K562 (cell line): ENCODE results near the gene FGR. TPM values are rescaled to one million over a fixed set of nuclear protein-coding genes. Genes with fewer than 3 reads are reported as not detected.
A peak's percentile ranks its signal among the peaks of the same experiment; 100 is the strongest.

Experiments used
- ATAC-seq: fragments of 200-7000 bp; cut with Tn5 transposase; 3 replicates; pipeline ENCODE4 v1.9.1; 2020; ENCODE audit warnings: moderate library complexity
- BruUV-seq: library from RNA; stranded (reverse); fragments of 400-500 nt; replicated peaks from 2 replicates; lab custom pipeline; 2021; lab: Mats Ljungman, UMichigan
- CTCF ChIA-PET: fragments of 300-600 bp; formaldehyde crosslinking; extraction: SDS; loops from one replicate; lab custom pipeline; 2021; ENCODE audit warnings: low intra/inter-chr PET ratio; lab: Yijun Ruan, JAX
- POLR2A ChIA-PET: fragments of 300-600, 350-650 bp; sonication (Branson Sonifier 250); formaldehyde crosslinking; extraction: SDS; loops from one replicate; lab custom pipeline; 2021; ENCODE audit warnings: antibody characterized with exemption, inconsistent platforms; lab: Yijun Ruan, JAX
- DNase-seq, 4 experiments: peaks; one replicate each; pipeline versions ENCODE4 v3.0.0 to v3.0.0-alpha.2; 2011 to 2018; ENCODE audit warnings: low spot score in 3 of 4, mixed read lengths in 3 of 4; ENCODE audit errors: extremely low read depth in 1 of 4
- FAIRE-seq: peaks from 2 replicates; lab custom pipeline; 2011; peaks lifted over from hg19 to GRCh38; lab: Jason Lieb, UNC
- H2AFZ ChIP-seq: 2 replicates; pipeline ENCODE4 v1.6.0; 2011; ENCODE audit warnings: low read depth, low read length, control low read depth, inconsistent platforms
- H3K27ac ChIP-seq: fragments of 200-600 bp; 3 replicates; pipeline ENCODE4 v1.8.0; 2011; ENCODE audit warnings: low read depth, mild to moderate bottlenecking, control low read depth, inconsistent platforms, low read length, moderate library complexity, mixed read lengths; ENCODE audit errors: extremely low read depth
- H3K27me3 ChIP-seq, 2 experiments: fragments of 300-600 bp in 1 of 2; 2 replicates in 1 of 2; 3 replicates in 1 of 2; pipeline versions ENCODE4 v1.6.0 to v1.8.0; 2011; ENCODE audit warnings: inconsistent platforms in 2 of 2, low read length in 2 of 2, mild to moderate bottlenecking in 1 of 2, mixed read lengths in 1 of 2, moderate library complexity in 1 of 2; ENCODE audit not compliant: control insufficient read depth in 2 of 2, insufficient read depth in 2 of 2
- H3K36me3 ChIP-seq: fragments of 300-600 bp; 3 replicates; pipeline ENCODE4 v1.8.0; 2011; ENCODE audit warnings: mild to moderate bottlenecking, low read length, inconsistent platforms; ENCODE audit not compliant: control insufficient read depth, insufficient read depth
- H3K4me1 ChIP-seq, 2 experiments: fragments of 200-600 bp in 1 of 2; replicated peaks in 1 of 2; 2 replicates in 1 of 2; 3 replicates in 1 of 2; pipeline versions ENCODE4 v1.5.1 to v1.8.0; 2011; ENCODE audit warnings: inconsistent platforms in 2 of 2, low read length in 2 of 2, mild to moderate bottlenecking in 1 of 2, mixed read lengths in 1 of 2, moderate library complexity in 1 of 2; ENCODE audit not compliant: control insufficient read depth in 2 of 2, insufficient read depth in 2 of 2
- H3K4me2 ChIP-seq: 2 replicates; pipeline ENCODE4 v1.6.1; 2011; ENCODE audit warnings: low read length, control low read depth, inconsistent platforms, mixed read lengths; ENCODE audit not compliant: insufficient read depth
- H3K4me3 ChIP-seq: fragments of 200-600 bp; sonication (generic), shearing (Covaris generic); 2 replicates; pipeline ENCODE4 v1.5.1; 2016; ENCODE audit warnings: control low read depth, inconsistent platforms
- H3K79me2 ChIP-seq: fragments of 200-600 bp; 3 replicates; pipeline ENCODE4 v1.8.0; 2011; ENCODE audit warnings: low read length, inconsistent platforms; ENCODE audit not compliant: control insufficient read depth, insufficient read depth
- H3K9ac ChIP-seq, 2 experiments: 2 replicates each; pipeline versions ENCODE4 v1.6.0 to v1.6.1; 2011; ENCODE audit warnings: low read depth in 2 of 2, low read length in 2 of 2, control low read depth in 1 of 2, inconsistent platforms in 1 of 2, mild to moderate bottlenecking in 1 of 2, mixed read lengths in 1 of 2; ENCODE audit not compliant: insufficient read depth in 1 of 2
- H3K9me1 ChIP-seq: one replicate; pipeline ENCODE4 v1.6.0; 2011; ENCODE audit warnings: inconsistent platforms, mild to moderate bottlenecking, low read length, moderate library complexity; ENCODE audit not compliant: control insufficient read depth, insufficient read depth
- H3K9me3 ChIP-seq: replicated peaks from 2 replicates; pipeline ENCODE4 v1.5.1; 2011; ENCODE audit warnings: low read depth, low read length, inconsistent platforms; ENCODE audit not compliant: control insufficient read depth, insufficient read depth
- H4K20me1 ChIP-seq: replicated peaks from 2 replicates; pipeline ENCODE4 v1.6.1; 2011; ENCODE audit warnings: low read length, inconsistent platforms, mixed read lengths; ENCODE audit not compliant: control insufficient read depth, insufficient read depth
- FOSL1 ChIP-seq: fragments of 200-800 bp; sonication (Bioruptor generic); conservative IDR thresholded peaks from 2 replicates; pipeline ENCODE4 v1.6.1; 2016; ENCODE audit warnings: missing genetic modification characterization, missing compliant biosample characterization
- HMG20A ChIP-seq: fragments of 450-650 bp; formaldehyde crosslinking; conservative IDR thresholded peaks from 2 replicates; pipeline ENCODE4 v1.4.0; 2020; ENCODE audit warnings: mild to moderate bottlenecking, mixed read lengths
- ZKSCAN8 ChIP-seq: fragments of 200-800 bp; sonication (Bioruptor generic); IDR thresholded peaks from 2 replicates; pipeline ENCODE4 v1.6.1; 2016; ENCODE audit warnings: missing genetic modification characterization, missing compliant biosample characterization
- ZNF121 ChIP-seq: sonication (generic); formaldehyde crosslinking; conservative IDR thresholded peaks from 2 replicates; pipeline ENCODE4 v1.8.0; 2022; ENCODE audit warnings: missing genetic modification reagents
- ZNF282 ChIP-seq: sonication (generic); formaldehyde crosslinking; IDR thresholded peaks from 2 replicates; pipeline ENCODE4 v1.8.1; 2023; ENCODE audit warnings: missing genetic modification reagents
- ZNF57 ChIP-seq: fragments of 450-650 bp; formaldehyde crosslinking; IDR thresholded peaks from 2 replicates; pipeline ENCODE4 v1.4.0; 2020; ENCODE audit warnings: mild to moderate bottlenecking, moderate library complexity
- WGBS: fragments of 100-300 bp; shearing (Covaris generic); methylation state at CpG from one replicate; pipeline ENCODE4 v1.1.6; 2016; ENCODE audit warnings: low coverage, mixed read lengths; ENCODE audit not compliant: insufficient coverage; ENCODE audit errors: missing lambda C conversion rate; 5-methylcytosine and 5-hydroxymethylcytosine counted together
- in situ Hi-C: fragments of 300-500 bp; cut with MboI; formaldehyde crosslinking; loops from 4 replicates; pipeline ENCODE4 v1.15.0; 2018; ENCODE audit warnings: inconsistent platforms, mixed read lengths
- intact Hi-C: fragments of 100-400 bp; cut with micrococcal nuclease; formaldehyde crosslinking; loops from 2 replicates; pipeline ENCODE4 v1.14.2; 2022
- polyA plus RNA-seq, 8 experiments: library from polyadenylated mRNA; depleted of rRNA in 4 of 8; stranded (reverse) in 5 of 8; unstranded in 3 of 8; fragments of >200 nt; fragmentation: Nextera tagmentation in 2 of 8; fragmentation: Illumina TruSeq in 1 of 8; extraction: Ambion mirVana in 2 of 8; extraction: Trizol in 1 of 8; gene quantifications; 2 replicates each; pipeline versions ENCODE4 v1.2.1 to v1.2.3, GENCODE V29; 2011 to 2014; ENCODE audit warnings: inconsistent platforms in 1 of 8, missing spikeins in 1 of 8
- total RNA-seq, 7 experiments: library from RNA; depleted of rRNA in 6 of 7; stranded (reverse); fragments of >200 nt in 6 of 7; fragmentation: Illumina TruSeq in 2 of 7; extraction: Trizol in 2 of 7; gene quantifications; 2 replicates each; pipeline versions ENCODE4 v1.2.1 to v1.2.3, GENCODE V29; 2011 to 2021; ENCODE audit warnings: low replicate concordance in 1 of 7
- TF ChIP-seq, protein P1 (sequence below): IDR thresholded peaks from 2 replicates; pipeline ENCODE4 v1.6.1; 2016; ENCODE audit warnings: missing genetic modification characterization, missing compliant biosample characterization

FGR gene
- total and polyA plus RNA-seq, 9 of the 15 experiments (the other 6 are each of a cell fraction or from before 2014, with no cell fraction given): 0.04 to 0.11 TPM; not detected in 7

GRCh38 chr1:27676410-27676809 lies 41.4 kb upstream of the FGR start:
- CTCF ChIA-PET: no interaction called here
- no peak overlapping the region for H3K9ac ChIP-seq
- no peak for FAIRE-seq
- H3K36me3 ChIP-seq: no peaks in the 10 kb centered on the region
- H3K4me1 ChIP-seq: peaks cover 4 to 10% of the 10 kb centered on the region in 2 experiments
- in situ Hi-C loops (no loop called here), intact Hi-C loops (no loop called here)
- TF ChIP-seq HMG20A (CRISPR knock-in tag) (no peak), ZNF121 (CRISPR knock-in tag) (peak; percentile 64)
- H2AFZ ChIP-seq: no peak overlapping the region
- no peaks in the 10 kb centered on the region for H3K27me3 ChIP-seq
- POLR2A ChIA-PET: no interaction called here
- H3K27ac ChIP-seq: no peak overlapping the region
- no TSS peak for BruUV-seq
- DNase-seq: no peak
- no peaks in the 10 kb centered on the region for H4K20me1 ChIP-seq
- no peak for ATAC-seq
- H3K79me2 ChIP-seq: no peaks in the 10 kb centered on the region
- H3K9me1 ChIP-seq: no peaks in the 10 kb centered on the region
- no peak overlapping the region for H3K4me2 ChIP-seq
- 84% methylated on average over 1 of the region's 1 CpG for WGBS
- H3K9me3 ChIP-seq: peaks cover 3% of the 10 kb centered on the region; the same call in 1 of the 2 replicates
- no peak overlapping the region for H3K4me3 ChIP-seq

DNA sequence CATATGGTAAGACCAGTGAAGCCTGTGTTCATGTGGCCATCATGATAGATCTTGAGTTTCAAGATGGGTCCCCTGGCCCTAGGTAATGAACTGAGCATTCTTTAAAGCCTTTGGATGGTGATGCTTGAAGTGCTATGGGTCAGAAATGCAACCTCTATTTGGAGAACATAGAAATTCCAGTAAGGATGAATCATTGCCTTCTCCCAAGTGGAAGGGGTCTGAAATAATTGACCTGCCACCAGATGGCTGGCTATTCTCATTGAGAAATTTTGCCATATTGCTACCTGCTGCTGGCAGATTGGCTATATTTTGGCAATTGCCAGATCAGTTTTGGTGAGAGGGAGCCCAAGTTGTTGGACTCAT lies 37.7 kb upstream of the FGR start:
- ATAC-seq: no peak
- ChIA-PET POLR2A (interaction anchor here (0.6 to 1.9 kb wide), 6 partner anchors 10 to 1558 kb away, joined by 3 to 6 read pairs (median 4); partner anchors contain the start of genes AHDC1 and MECR), CTCF (no interaction called here)
- peaks cover 15 to 19% of the 10 kb centered on the region in 2 experiments for H3K4me1 ChIP-seq
- H3K4me3 ChIP-seq: peak overlapping the region; percentile 38
- peak overlapping the region; percentile 85 for H3K4me2 ChIP-seq
- BruUV-seq: no TSS peak
- peak overlapping the region; percentile 42; the same call in 2 of the 3 replicates for H3K27ac ChIP-seq
- DNase-seq: no peak
- peak overlapping the region in 1 of 2 experiments; percentile 51; a peak in 2 of 4 replicates for H3K9ac ChIP-seq
- H3K27me3 ChIP-seq: no peaks in the 10 kb centered on the region
- peak overlapping the region; percentile 81 for H2AFZ ChIP-seq
- intact Hi-C loops (loop anchor here (1.0 to 5.0 kb wide), 2 partner anchors 53 to 305 kb away; partner anchors contain the start of gene FAM76A), in situ Hi-C loops (no loop called here)
- H3K79me2 ChIP-seq: no peaks in the 10 kb centered on the region
- TF ChIP-seq, protein P1, sequence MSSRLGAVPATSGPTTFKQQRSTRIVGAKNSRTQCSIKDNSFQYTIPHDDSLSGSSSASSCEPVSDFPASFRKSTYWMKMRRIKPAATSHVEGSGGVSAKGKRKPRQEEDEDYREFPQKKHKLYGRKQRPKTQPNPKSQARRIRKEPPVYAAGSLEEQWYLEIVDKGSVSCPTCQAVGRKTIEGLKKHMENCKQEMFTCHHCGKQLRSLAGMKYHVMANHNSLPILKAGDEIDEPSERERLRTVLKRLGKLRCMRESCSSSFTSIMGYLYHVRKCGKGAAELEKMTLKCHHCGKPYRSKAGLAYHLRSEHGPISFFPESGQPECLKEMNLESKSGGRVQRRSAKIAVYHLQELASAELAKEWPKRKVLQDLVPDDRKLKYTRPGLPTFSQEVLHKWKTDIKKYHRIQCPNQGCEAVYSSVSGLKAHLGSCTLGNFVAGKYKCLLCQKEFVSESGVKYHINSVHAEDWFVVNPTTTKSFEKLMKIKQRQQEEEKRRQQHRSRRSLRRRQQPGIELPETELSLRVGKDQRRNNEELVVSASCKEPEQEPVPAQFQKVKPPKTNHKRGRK: no peak
- TF ChIP-seq ZNF282 (CRISPR knock-in tag) (no peak), ZNF57 (CRISPR knock-in tag) (no peak), FOSL1 (tag) (peak; percentile 10; the same call in 1 of the 2 replicates), ZKSCAN8 (CRISPR knock-in tag) (peak; percentile 27; the same call in 1 of the 2 replicates)
- H3K9me3 ChIP-seq: no peaks in the 10 kb centered on the region
- H4K20me1 ChIP-seq: no peaks in the 10 kb centered on the region
- H3K9me1 ChIP-seq: no peaks in the 10 kb centered on the region
- no peak for FAIRE-seq
- H3K36me3 ChIP-seq: no peaks in the 10 kb centered on the region
